ENCODE data around the gene CHN2. TPM values are rescaled to one million over a fixed set of nuclear protein-coding genes. Genes with fewer than 3 reads are reported as not detected.

The CHN2 gene
- total and polyA plus RNA-seq, 8 donors: 2.8 to 8.9 (median 4.3) TPM

- DNase-seq (no peak), ATAC-seq (no peak)
- H3K27me3 ChIP-seq: no peaks in the 10 kb centered on the region
- no peak overlapping the region for H3K4me3 ChIP-seq
- no peaks in the 10 kb centered on the region for H3K9me3 ChIP-seq
- no peak for TF ChIP-seq CTCF (IDR thresholded peaks at IDR 0.05)
- intact Hi-C loops (cut with DNase I): no loop called here
- H3K27ac ChIP-seq: no peak overlapping the region
- H3K4me1 ChIP-seq: no peaks in the 10 kb centered on the region
- no peaks in the 10 kb centered on the region for H3K36me3 ChIP-seq
Observed at GRCh38 chr7:29511337-29511736, 316.8 kb downstream of the CHN2 start.

DNA sequence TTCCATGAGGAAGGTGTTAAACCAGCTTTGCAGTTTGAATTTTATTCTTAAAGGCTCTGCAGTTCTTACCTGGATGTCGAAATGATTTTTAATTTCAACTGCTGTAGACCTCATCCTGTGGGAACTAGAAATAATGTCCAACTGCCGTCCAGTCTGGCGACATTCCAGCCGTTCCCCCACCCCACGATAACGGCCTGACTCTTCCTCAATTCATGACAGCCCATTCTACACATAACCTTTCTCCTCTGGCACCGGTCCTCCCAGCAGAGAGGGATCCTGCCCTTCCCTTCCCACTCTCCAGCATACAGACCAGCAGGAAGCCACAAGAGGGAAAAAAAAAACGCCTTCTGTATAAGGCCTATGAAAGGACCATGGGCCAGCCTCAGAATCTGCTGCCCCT, 317.3 kb downstream of the CHN2 start:
- Histone ChIP-seq H3K4me3 (no peak overlapping the region), H3K27me3 (no peaks in the 10 kb centered on the region)

GRCh38 chr7:29516491-29516890, 321.9 kb downstream of the CHN2 start:
- Histone ChIP-seq H3K4me3 (no peak overlapping the region), H3K36me3 (no peaks in the 10 kb centered on the region), H3K27ac (no peak overlapping the region), H3K9me3 (no peaks in the 10 kb centered on the region), H3K4me1 (no peaks in the 10 kb centered on the region), H3K27me3 (no peaks in the 10 kb centered on the region)
- ATAC-seq (no peak), DNase-seq (peak in 1 of 4 donors; percentile 13)
- intact Hi-C loops (cut with DNase I): no loop called here
- TF ChIP-seq CTCF (IDR thresholded peaks at IDR 0.05): no peak

More for the DNA sequence above, 317.3 kb downstream of the CHN2 start:
- DNase-seq (no peak), ATAC-seq (no peak)
- no peaks in the 10 kb centered on the region for H3K9me3 ChIP-seq
- intact Hi-C loops (cut with DNase I): no loop called here
- H3K27ac ChIP-seq: no peak overlapping the region
- TF ChIP-seq CTCF (IDR thresholded peaks at IDR 0.05): no peak
- H3K4me1 ChIP-seq: no peaks in the 10 kb centered on the region
- H3K36me3 ChIP-seq: no peaks in the 10 kb centered on the region

DNA sequence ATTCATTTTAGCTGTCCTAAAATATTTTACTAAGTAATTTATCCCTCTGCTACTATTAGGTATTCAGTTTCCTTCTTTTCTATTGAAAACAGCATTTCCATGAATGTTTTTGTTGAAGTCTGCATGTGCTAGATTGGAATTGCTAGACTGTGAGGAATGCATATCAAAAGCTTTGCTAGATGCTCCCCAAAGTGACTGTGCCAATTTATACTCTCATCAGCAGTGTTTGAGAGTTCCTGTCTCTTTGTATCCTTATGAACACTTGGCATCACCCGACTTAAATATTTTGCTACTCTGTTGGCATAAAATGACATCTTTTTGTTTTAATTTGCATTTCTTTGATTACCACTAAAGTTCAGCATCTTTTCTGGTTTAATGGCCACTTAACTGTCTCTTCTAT, 324.0 kb downstream of the CHN2 start:
- no peak for ATAC-seq

GRCh38 chr7:29523728-29524127, 329.2 kb downstream of the CHN2 start:
- Histone ChIP-seq H3K4me3 (no peak overlapping the region), H3K36me3 (no peaks in the 10 kb centered on the region), H3K4me1 (no peaks in the 10 kb centered on the region), H3K27ac (no peak overlapping the region), H3K9me3 (peaks cover 0 to 8% of the 10 kb centered on the region in 2 donors), H3K27me3 (no peaks in the 10 kb centered on the region)
- TF ChIP-seq CTCF (IDR thresholded peaks at IDR 0.05): no peak
- intact Hi-C loops (cut with DNase I): no loop called here
- no peak for ATAC-seq
- DNase-seq: no peak

More for the DNA sequence above, 324.0 kb downstream of the CHN2 start:
- no peak overlapping the region for H3K27ac ChIP-seq
- no peak for TF ChIP-seq CTCF (IDR thresholded peaks at IDR 0.05)
- intact Hi-C loops (cut with DNase I): no loop called here
- no peaks in the 10 kb centered on the region for H3K27me3 ChIP-seq
- no peaks in the 10 kb centered on the region for H3K36me3 ChIP-seq
- no peak overlapping the region for H3K4me3 ChIP-seq
- no peaks in the 10 kb centered on the region for H3K4me1 ChIP-seq
- DNase-seq: no peak
- peaks cover 0 to 8% of the 10 kb centered on the region in 2 donors for H3K9me3 ChIP-seq
